Fibroblast of lung (primary cell): ENCODE measurements around the gene QDPR.

ENCODE experiments used
- CTCF ChIP-seq, 2 donors: IDR thresholded peaks in 1 of 2; conservative IDR thresholded peaks in 1 of 2; 1 replicate in 1 of 2; 2 replicates in 1 of 2; pipeline ENCODE4 v1.5.1; 2011 to 2012; ENCODE audit warnings: low read length in 2 of 2, control low read depth in 1 of 2, inconsistent platforms in 1 of 2, low read depth in 1 of 2, mild to moderate bottlenecking in 1 of 2
- EZH2 ChIP-seq: IDR thresholded peaks from 2 replicates; pipeline ENCODE4 v1.5.1; 2012; ENCODE audit warnings: low read length, control low read depth, mild to moderate bottlenecking; ENCODE audit errors: missing control alignments

DNA sequence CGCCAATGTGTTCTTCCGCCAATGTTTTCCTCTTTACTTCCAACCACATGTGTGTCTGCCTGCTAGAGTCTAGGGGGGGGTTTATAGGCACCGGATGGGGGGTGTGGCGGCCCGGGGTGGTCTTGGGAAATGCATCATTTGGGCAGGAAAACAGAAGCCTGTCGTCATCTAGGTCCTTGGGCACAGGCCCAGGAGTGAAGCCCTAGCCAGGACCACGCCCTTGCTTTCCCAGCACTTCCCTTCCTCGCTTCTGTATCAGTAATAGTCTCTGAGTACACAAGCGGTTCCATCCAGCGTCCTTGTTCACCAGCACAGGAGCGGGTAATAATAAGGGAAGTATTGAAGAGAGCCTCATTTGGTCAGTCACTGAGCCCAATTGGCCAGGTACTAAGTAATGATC lies 74.5 kb downstream of the QDPR start:
- no peak for TF ChIP-seq CTCF (conservative IDR thresholded peaks at IDR 0.05 in 1 of 2, IDR thresholded peaks at IDR 0.05 in 1 of 2; ENCODE audit: low read depth in 1 of 2, low read length in 2 of 2)
- TF ChIP-seq EZH2 = no peak
